Fibroblast of villous mesenchyme (primary cell): Measurements from ENCODE around the gene FUT7. TPM values are rescaled to one million over a fixed set of nuclear protein-coding genes. Genes with fewer than 3 reads are reported as not detected.

Source experiments
- DNase-seq: peaks from one replicate; pipeline ENCODE4 v3.0.0-alpha.2; 2010; ENCODE audit warnings: low read depth
- H3K4me3 ChIP-seq: 2 replicates; pipeline ENCODE4 v1.5.1; 2011; ENCODE audit warnings: low read depth, mild to moderate bottlenecking, low read length
- CTCF ChIP-seq: IDR thresholded peaks from 2 replicates; pipeline ENCODE4 v1.5.1; 2012; ENCODE audit warnings: low read depth, mild to moderate bottlenecking, low read length; ENCODE audit not compliant: insufficient read depth
- total RNA-seq: library from RNA; depleted of rRNA; stranded (reverse); fragments of >200 nt; gene quantifications from 2 replicates; pipeline ENCODE4 v1.2.3, GENCODE V29; 2012

FUT7 gene, protein sequence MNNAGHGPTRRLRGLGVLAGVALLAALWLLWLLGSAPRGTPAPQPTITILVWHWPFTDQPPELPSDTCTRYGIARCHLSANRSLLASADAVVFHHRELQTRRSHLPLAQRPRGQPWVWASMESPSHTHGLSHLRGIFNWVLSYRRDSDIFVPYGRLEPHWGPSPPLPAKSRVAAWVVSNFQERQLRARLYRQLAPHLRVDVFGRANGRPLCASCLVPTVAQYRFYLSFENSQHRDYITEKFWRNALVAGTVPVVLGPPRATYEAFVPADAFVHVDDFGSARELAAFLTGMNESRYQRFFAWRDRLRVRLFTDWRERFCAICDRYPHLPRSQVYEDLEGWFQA
- not detected in 2 replicates for total RNA-seq

DNA sequence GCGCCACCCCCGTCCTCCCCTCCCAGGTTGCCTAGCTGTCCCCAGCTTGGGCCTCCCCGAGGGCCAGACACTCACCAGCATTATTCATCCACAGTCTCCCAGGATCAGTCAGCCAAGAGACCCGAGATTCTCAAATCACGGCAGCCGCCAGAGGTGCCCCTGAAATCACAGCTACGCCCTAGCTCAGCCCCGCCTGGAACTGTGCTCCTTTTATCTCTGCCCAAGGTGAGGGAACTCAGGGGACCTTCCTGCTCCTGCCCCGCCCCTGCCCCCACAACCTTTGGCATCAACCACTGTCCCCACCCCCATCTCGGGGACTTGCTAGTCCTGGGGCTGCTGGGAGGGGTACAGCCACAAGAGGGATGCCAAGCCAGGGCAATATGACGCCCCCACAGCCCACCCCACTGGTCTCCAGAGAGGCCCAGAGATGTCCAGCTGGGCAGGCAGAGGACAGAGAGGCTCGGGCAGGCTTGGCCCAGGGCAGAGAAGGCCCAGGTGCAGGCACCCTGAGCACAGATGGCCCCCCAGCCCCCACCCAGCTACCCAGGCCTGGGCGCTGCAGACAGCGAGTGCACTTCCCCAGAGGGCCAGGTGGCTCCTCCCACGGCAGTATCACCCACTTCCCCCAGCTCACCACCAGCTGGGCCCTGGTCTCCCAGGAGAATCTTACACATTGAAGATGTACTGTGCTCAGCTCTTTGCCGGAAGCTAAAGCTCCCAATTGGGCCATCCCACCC is at the start of gene FUT7:
Gene FUT7, minus strand, starts transcription at position 185 of the 737 bp plus-strand sequence. Its CDS starts 97 bp downstream, at position 88.
- H3K4me3 ChIP-seq, result no peak within 1 kb of the TSS
- TF ChIP-seq CTCF, result no peak
- DNase-seq, result no peak

GRCh38 chr9:137080260-137081122 is 48.6 kb upstream of the FUT7 start:
- no peak overlapping the region for H3K4me3 ChIP-seq
- DNase-seq, result no peak
- no peak for TF ChIP-seq CTCF

DNA sequence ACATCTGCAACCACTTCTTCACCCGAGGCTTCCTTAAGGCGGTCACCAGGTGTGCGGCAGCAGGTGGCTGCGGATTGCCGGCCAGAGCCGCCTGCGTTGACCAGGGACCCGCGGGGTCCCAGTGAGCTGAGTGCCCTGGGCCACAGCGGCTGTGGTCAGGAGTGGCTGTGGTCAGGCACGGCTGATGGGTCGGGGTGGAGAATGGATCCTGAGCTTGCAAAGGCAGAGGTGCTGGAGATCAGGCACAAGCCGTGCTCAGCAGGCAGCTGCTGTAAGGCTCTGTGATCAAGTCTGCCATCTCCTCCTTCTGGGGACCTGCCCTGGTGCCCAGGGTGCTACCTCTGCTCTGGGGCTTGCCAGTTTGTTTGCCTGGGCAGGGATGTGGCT is 47.5 kb upstream of the FUT7 start:
- H3K4me3 ChIP-seq, result no peak overlapping the region
- no peak for TF ChIP-seq CTCF
- no peak for DNase-seq

DNA sequence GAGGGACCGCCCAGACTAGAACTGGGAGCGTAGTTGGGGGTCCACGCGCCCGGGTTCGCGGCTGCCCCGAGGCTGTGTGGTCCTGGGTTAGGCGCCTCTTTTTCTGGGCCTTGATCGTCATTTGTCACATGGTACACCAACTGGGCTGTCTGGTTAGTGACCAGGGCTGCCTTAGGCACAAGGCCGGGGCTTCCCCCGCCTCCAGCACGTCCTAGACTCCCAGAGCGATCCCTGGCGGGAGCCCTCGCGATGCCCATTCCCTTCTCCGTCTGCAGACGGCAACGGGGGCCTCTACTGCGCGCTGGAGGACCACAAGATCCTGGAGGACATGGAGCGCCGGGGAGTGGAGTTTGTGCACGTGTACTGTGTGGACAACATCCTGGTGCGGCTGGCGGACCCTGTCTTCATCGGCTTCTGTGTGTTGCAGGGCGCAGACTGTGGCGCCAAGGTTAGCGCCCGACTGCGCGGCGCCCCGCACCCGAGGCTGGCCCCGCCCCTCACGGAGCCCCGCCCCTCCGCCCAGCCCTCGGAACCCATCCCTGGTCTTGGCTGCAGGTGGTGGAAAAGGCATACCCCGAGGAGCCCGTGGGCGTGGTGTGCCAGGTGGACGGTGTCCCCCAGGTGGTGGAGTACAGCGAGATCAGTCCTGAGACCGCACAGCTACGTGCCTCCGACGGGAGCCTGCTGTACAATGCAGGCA is 47.0 kb upstream of the FUT7 start:
- TF ChIP-seq CTCF, result no peak
- peak overlapping the region; percentile 76 for H3K4me3 ChIP-seq
- no peak for DNase-seq

GRCh38 chr9:137077758-137078693 is 46.1 kb upstream of the FUT7 start:
- H3K4me3 ChIP-seq, result peak overlapping the region; percentile 76
- TF ChIP-seq CTCF, result no peak
- no peak for DNase-seq
